GM12872 (cell line): ENCODE measurements around the gene MAGI2.

ENCODE experiments used
- TF ChIP-seq, protein P1 (sequence below): IDR thresholded peaks from 3 replicates; pipeline ENCODE4 v1.5.1; 2011; ENCODE audit warnings: low read depth, mild to moderate bottlenecking, low read length, moderate library complexity; ENCODE audit not compliant: insufficient read depth

The MAGI2 gene

GRCh38 chr7:78038465-78039080 lies 1414.9 kb downstream of the MAGI2 start:
- TF ChIP-seq, protein P1, sequence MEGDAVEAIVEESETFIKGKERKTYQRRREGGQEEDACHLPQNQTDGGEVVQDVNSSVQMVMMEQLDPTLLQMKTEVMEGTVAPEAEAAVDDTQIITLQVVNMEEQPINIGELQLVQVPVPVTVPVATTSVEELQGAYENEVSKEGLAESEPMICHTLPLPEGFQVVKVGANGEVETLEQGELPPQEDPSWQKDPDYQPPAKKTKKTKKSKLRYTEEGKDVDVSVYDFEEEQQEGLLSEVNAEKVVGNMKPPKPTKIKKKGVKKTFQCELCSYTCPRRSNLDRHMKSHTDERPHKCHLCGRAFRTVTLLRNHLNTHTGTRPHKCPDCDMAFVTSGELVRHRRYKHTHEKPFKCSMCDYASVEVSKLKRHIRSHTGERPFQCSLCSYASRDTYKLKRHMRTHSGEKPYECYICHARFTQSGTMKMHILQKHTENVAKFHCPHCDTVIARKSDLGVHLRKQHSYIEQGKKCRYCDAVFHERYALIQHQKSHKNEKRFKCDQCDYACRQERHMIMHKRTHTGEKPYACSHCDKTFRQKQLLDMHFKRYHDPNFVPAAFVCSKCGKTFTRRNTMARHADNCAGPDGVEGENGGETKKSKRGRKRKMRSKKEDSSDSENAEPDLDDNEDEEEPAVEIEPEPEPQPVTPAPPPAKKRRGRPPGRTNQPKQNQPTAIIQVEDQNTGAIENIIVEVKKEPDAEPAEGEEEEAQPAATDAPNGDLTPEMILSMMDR, result no peak

- TF ChIP-seq, protein P1, result no peak
Observed at GRCh38 chr7:78037603-78038002, 1415.9 kb downstream of the MAGI2 start.

- TF ChIP-seq, protein P1, result no peak
Observed at GRCh38 chr7:78033410-78033809, 1420.1 kb downstream of the MAGI2 start.

GRCh38 chr7:78026492-78026891 lies 1427.0 kb downstream of the MAGI2 start:
- TF ChIP-seq, protein P1, result no peak

GRCh38 chr7:78024591-78024990 lies 1428.9 kb downstream of the MAGI2 start:
- TF ChIP-seq, protein P1, result no peak

DNA sequence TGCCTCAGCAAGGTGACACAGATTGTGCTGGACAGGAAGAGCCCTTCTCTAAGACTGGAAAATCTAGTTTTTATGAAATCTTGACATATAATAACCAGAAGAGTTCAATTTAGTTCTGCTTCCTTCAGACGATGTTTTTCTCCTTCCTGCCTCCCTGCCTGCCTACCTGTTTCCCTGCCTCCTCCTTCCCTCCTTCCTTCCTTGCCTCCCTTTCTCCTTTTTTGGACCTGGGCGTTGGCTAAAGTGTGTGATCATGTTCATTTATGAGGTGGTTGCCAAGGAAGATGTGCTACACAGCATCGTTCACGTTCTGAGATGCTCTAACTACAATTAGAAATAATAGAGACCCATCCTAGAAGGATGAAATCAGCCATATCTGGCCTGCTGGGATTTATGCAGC lies 1430.3 kb downstream of the MAGI2 start:
- TF ChIP-seq, protein P1, result no peak

DNA sequence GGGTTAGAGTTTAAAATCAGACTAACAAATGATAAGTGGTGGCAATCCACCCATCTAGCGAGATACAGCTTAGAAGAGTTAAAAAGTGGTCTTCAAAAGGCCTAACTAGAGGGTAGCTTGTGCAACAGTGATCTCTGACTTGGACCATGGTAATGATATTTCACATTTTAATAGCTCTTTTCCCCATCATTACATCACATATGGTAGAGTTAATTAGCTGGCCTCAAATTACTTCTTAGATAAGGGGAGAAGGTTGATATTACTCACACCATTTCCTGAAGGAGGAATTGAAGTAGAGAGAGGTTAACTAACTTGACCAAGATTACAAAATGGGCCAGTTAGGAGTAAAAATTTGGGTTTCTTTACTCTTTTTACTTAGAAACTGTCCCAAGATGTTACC lies 1431.3 kb downstream of the MAGI2 start:
- TF ChIP-seq, protein P1, result no peak
